ENCODE measurements around the gene KIAA0753. TPM values are rescaled to one million over a fixed set of nuclear protein-coding genes. Genes with fewer than 3 reads are reported as not detected.

The KIAA0753 gene
- polyA plus RNA-seq, 1 of the 3 experiments (the other 2 are of a cell fraction): 7.2 TPM

DNA sequence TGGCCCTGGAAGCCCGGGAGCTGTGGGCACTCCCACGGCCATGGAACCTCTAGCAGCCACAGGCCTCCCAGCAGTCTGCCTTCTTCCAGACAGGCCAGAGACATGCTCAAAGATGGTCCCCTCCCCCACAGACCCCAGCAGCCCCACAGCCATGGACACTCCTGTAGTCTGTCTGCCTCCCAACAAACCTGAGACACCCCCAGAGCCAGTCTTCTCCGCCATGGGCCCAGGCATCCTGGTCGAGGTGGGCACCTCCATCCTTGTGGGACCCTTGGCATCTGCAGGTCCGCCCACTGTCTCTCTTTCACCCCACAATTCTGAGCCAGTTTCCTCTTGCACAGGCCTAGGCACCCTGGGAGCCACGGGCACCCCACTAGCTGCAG lies 3.1 kb downstream of the KIAA0753 start:
- H3K4me2 ChIP-seq: no peak overlapping the region
- no peaks in the 10 kb centered on the region for H3K27me3 ChIP-seq (ENCODE audit: insufficient read depth)
- no peak for TF ChIP-seq RAD21 (IDR thresholded peaks at IDR 0.05; ENCODE audit: low read length)
- TF ChIP-seq, protein P1, sequence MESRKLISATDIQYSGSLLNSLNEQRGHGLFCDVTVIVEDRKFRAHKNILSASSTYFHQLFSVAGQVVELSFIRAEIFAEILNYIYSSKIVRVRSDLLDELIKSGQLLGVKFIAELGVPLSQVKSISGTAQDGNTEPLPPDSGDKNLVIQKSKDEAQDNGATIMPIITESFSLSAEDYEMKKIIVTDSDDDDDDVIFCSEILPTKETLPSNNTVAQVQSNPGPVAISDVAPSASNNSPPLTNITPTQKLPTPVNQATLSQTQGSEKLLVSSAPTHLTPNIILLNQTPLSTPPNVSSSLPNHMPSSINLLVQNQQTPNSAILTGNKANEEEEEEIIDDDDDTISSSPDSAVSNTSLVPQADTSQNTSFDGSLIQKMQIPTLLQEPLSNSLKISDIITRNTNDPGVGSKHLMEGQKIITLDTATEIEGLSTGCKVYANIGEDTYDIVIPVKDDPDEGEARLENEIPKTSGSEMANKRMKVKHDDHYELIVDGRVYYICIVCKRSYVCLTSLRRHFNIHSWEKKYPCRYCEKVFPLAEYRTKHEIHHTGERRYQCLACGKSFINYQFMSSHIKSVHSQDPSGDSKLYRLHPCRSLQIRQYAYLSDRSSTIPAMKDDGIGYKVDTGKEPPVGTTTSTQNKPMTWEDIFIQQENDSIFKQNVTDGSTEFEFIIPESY (IDR thresholded peaks at IDR 0.05; ENCODE audit: borderline replicate concordance, low read depth): no peak
- TF ChIP-seq, protein P2, sequence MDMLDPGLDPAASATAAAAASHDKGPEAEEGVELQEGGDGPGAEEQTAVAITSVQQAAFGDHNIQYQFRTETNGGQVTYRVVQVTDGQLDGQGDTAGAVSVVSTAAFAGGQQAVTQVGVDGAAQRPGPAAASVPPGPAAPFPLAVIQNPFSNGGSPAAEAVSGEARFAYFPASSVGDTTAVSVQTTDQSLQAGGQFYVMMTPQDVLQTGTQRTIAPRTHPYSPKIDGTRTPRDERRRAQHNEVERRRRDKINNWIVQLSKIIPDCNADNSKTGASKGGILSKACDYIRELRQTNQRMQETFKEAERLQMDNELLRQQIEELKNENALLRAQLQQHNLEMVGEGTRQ (IDR thresholded peaks at IDR 0.05; ENCODE audit: borderline replicate concordance, low read depth, low read length): no peak
- TF ChIP-seq GABPA (IDR thresholded peaks at IDR 0.05; ENCODE audit: low read depth): no peak
- no peak for TF ChIP-seq RXRA (IDR thresholded peaks at IDR 0.05; ENCODE audit: borderline replicate concordance, low read depth)
- no peak for TF ChIP-seq JUND (IDR thresholded peaks at IDR 0.05)
- TF ChIP-seq TCF12 (IDR thresholded peaks at IDR 0.05): no peak
- no peak for TF ChIP-seq RCOR1 (IDR thresholded peaks at IDR 0.05; ENCODE audit: low read length)
- TF ChIP-seq CHD2 (IDR thresholded peaks at IDR 0.05; ENCODE audit: low read length, partially characterized antibody): no peak
- no peak for TF ChIP-seq TAF1 (IDR thresholded peaks at IDR 0.05; ENCODE audit: borderline replicate concordance, low read depth, low read length)
- TF ChIP-seq, protein P3, sequence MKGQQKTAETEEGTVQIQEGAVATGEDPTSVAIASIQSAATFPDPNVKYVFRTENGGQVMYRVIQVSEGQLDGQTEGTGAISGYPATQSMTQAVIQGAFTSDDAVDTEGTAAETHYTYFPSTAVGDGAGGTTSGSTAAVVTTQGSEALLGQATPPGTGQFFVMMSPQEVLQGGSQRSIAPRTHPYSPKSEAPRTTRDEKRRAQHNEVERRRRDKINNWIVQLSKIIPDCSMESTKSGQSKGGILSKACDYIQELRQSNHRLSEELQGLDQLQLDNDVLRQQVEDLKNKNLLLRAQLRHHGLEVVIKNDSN (IDR thresholded peaks at IDR 0.05; ENCODE audit: borderline replicate concordance, low read depth): no peak
- TF ChIP-seq, protein P4, sequence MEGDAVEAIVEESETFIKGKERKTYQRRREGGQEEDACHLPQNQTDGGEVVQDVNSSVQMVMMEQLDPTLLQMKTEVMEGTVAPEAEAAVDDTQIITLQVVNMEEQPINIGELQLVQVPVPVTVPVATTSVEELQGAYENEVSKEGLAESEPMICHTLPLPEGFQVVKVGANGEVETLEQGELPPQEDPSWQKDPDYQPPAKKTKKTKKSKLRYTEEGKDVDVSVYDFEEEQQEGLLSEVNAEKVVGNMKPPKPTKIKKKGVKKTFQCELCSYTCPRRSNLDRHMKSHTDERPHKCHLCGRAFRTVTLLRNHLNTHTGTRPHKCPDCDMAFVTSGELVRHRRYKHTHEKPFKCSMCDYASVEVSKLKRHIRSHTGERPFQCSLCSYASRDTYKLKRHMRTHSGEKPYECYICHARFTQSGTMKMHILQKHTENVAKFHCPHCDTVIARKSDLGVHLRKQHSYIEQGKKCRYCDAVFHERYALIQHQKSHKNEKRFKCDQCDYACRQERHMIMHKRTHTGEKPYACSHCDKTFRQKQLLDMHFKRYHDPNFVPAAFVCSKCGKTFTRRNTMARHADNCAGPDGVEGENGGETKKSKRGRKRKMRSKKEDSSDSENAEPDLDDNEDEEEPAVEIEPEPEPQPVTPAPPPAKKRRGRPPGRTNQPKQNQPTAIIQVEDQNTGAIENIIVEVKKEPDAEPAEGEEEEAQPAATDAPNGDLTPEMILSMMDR (IDR thresholded peaks at IDR 0.05): no peak
- TF ChIP-seq FOXM1 (IDR thresholded peaks at IDR 0.05; ENCODE audit: low read depth): no peak
- no peak for TF ChIP-seq NRF1 (IDR thresholded peaks at IDR 0.05; ENCODE audit: low read depth, low read length)
- no peak for TF ChIP-seq TEAD4 (IDR thresholded peaks at IDR 0.05; ENCODE audit: borderline replicate concordance, insufficient read depth)
- no peak for TF ChIP-seq RFX5 (IDR thresholded peaks at IDR 0.05; ENCODE audit: low read length)
- no peak for TF ChIP-seq MEF2A (IDR thresholded peaks at IDR 0.05; ENCODE audit: borderline replicate concordance, low read depth)
- no peak for TF ChIP-seq MXI1 (IDR thresholded peaks at IDR 0.05; ENCODE audit: low read depth, low read length)
- WGBS (ENCODE audit: low lambda C conversion rate): 93% methylated on average over 4 of the region's 6 CpGs
- H3K79me2 ChIP-seq (ENCODE audit: insufficient read depth): peaks cover 40% of the 10 kb centered on the region
- ChIA-PET CTCF (no interaction called here), POLR2A (no interaction called here)
- H3K4me3 ChIP-seq (ENCODE audit: low read depth in 2 of 2, low read length in 1 of 2): no peak overlapping the region
- H3K9ac ChIP-seq: no peak overlapping the region
- peaks cover 31% of the 10 kb centered on the region in 2 experiments for H3K36me3 ChIP-seq (replicated peaks in 1 of 2; ENCODE audit: control insufficient read depth in 1 of 2, insufficient read depth in 2 of 2, low read length in 1 of 2)
- H2AFZ ChIP-seq (ENCODE audit: low read depth): no peak overlapping the region
- no peaks in the 10 kb centered on the region for H3K9me2 ChIP-seq
- peaks cover 7% of the 10 kb centered on the region for H3F3A ChIP-seq (replicated peaks; ENCODE audit: insufficient read depth)
- H3K4me1 ChIP-seq (ENCODE audit: control insufficient read depth in 1 of 2, insufficient read depth in 2 of 2, low read depth in 1 of 2, low read length in 1 of 2): peaks cover 9 to 14% of the 10 kb centered on the region in 2 experiments; a peak in 2 of 4 replicates
- H4K20me1 ChIP-seq (ENCODE audit: insufficient read depth): no peaks in the 10 kb centered on the region
- no peak overlapping the region for H3K27ac ChIP-seq (ENCODE audit: low read depth in 2 of 2, low read length in 1 of 2)
- no peak for DNase-seq
- H3K9me3 ChIP-seq: no peaks in the 10 kb centered on the region

All from SK-N-SH (cell line).